ENCODE data around the gene RAB4A. TPM values are rescaled to one million over a fixed set of nuclear protein-coding genes. Genes with fewer than 3 reads are reported as not detected.

RAB4A gene
- total RNA-seq, 1 donor from 2014 or later = 71.8 TPM

- H3K36me3 Mint-ChIP-seq = peaks cover 13% of the 10 kb centered on the region
Measured at GRCh38 chr1:229341774-229342655, 71.1 kb downstream of the RAB4A start.

GRCh38 chr1:229342656-229343569 lies 72.0 kb downstream of the RAB4A start, which contains the start of gene CCSAP:
Gene CCSAP (minus strand): TSS chr1:229343047. CDS start chr1:229342465, 582 bp downstream.
- H3K36me3 Mint-ChIP-seq = peaks cover 13% of the 10 kb centered on the region
- TF ChIP-seq, protein P1, sequence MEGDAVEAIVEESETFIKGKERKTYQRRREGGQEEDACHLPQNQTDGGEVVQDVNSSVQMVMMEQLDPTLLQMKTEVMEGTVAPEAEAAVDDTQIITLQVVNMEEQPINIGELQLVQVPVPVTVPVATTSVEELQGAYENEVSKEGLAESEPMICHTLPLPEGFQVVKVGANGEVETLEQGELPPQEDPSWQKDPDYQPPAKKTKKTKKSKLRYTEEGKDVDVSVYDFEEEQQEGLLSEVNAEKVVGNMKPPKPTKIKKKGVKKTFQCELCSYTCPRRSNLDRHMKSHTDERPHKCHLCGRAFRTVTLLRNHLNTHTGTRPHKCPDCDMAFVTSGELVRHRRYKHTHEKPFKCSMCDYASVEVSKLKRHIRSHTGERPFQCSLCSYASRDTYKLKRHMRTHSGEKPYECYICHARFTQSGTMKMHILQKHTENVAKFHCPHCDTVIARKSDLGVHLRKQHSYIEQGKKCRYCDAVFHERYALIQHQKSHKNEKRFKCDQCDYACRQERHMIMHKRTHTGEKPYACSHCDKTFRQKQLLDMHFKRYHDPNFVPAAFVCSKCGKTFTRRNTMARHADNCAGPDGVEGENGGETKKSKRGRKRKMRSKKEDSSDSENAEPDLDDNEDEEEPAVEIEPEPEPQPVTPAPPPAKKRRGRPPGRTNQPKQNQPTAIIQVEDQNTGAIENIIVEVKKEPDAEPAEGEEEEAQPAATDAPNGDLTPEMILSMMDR (conservative IDR thresholded peaks at IDR 0.05) = no peak
- peak within 1 kb of the TSS; percentile 91 for H3K27ac Mint-ChIP-seq
- no peak for DNase-seq (ENCODE audit: extremely low spot score, unreplicated experiment)
- H3K4me1 Mint-ChIP-seq (ENCODE audit: unreplicated experiment) = peaks cover 30% of the 10 kb centered on the region
- peaks cover 23% of the 10 kb centered on the region for H3K27me3 Mint-ChIP-seq
- no peaks in the 10 kb centered on the region for H3K9me3 Mint-ChIP-seq
- H3K4me3 Mint-ChIP-seq = peak within 1 kb of the TSS; percentile 90

More at GRCh38 chr1:229341774-229342655, 71.1 kb downstream of the RAB4A start:
- peak; percentile 86 for DNase-seq (ENCODE audit: extremely low spot score, unreplicated experiment)
- TF ChIP-seq, protein P1 (conservative IDR thresholded peaks at IDR 0.05) = no peak
- H3K27ac Mint-ChIP-seq = peak overlapping the region; percentile 91
- H3K9me3 Mint-ChIP-seq = no peaks in the 10 kb centered on the region
- peak overlapping the region; percentile 90 for H3K4me3 Mint-ChIP-seq
- H3K27me3 Mint-ChIP-seq = peaks cover 14% of the 10 kb centered on the region
- peaks cover 33% of the 10 kb centered on the region for H3K4me1 Mint-ChIP-seq (ENCODE audit: unreplicated experiment)

GRCh38 chr1:229344139-229344538 lies 73.2 kb downstream of the RAB4A start:
- no peaks in the 10 kb centered on the region for H3K9me3 Mint-ChIP-seq
- peak overlapping the region; percentile 89 for H3K4me3 Mint-ChIP-seq
- H3K27me3 Mint-ChIP-seq = peaks cover 25% of the 10 kb centered on the region
- TF ChIP-seq, protein P1 (conservative IDR thresholded peaks at IDR 0.05) = no peak
- peaks cover 11% of the 10 kb centered on the region for H3K36me3 Mint-ChIP-seq
- no peak overlapping the region for H3K27ac Mint-ChIP-seq
- no peak for DNase-seq (ENCODE audit: extremely low spot score, unreplicated experiment)
- peaks cover 26% of the 10 kb centered on the region for H3K4me1 Mint-ChIP-seq (ENCODE audit: unreplicated experiment)

GRCh38 chr1:229344937-229345684 lies 74.2 kb downstream of the RAB4A start:
- TF ChIP-seq, protein P1 (conservative IDR thresholded peaks at IDR 0.05) = no peak
- Mint-ChIP-seq H3K27me3 (peaks cover 25% of the 10 kb centered on the region), H3K4me1 (ENCODE audit: unreplicated experiment) (peaks cover 18% of the 10 kb centered on the region), H3K36me3 (peaks cover 3% of the 10 kb centered on the region), H3K27ac (no peak overlapping the region), H3K9me3 (no peaks in the 10 kb centered on the region), H3K4me3 (peak overlapping the region; percentile 62)
- DNase-seq (ENCODE audit: extremely low spot score, unreplicated experiment) = no peak

DNA sequence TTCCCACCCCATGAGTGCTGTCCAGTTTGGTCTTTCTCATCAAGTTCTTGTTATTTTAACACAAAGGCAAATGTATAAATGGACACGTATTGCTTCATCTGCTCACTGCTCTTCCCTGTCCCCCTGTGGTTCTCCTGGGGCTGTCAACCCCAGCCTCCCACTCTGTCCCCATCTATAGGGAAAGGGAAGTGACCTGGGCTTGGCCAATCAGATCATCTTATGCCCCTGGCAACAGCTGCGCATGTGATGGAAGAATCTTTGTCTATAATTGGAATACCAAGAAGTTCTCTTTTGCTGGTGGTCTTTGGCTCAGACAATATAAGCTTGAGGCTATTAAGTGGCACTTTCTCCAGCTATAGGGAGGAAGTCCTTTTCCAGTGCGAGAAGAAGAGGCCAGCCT lies 76.6 kb downstream of the RAB4A start:
- Mint-ChIP-seq H3K4me3 (no peak overlapping the region), H3K27ac (no peak overlapping the region), H3K9me3 (no peaks in the 10 kb centered on the region), H3K36me3 (peaks cover 3% of the 10 kb centered on the region), H3K4me1 (ENCODE audit: unreplicated experiment) (peaks cover 6% of the 10 kb centered on the region), H3K27me3 (peaks cover 33% of the 10 kb centered on the region)
- TF ChIP-seq, protein P1 (conservative IDR thresholded peaks at IDR 0.05) = no peak
- no peak for DNase-seq (ENCODE audit: extremely low spot score, unreplicated experiment)
